ENCODE results near the gene ELOB. TPM values are rescaled to one million over a fixed set of nuclear protein-coding genes. Genes with fewer than 3 reads are reported as not detected.

Gene ELOB
- total and polyA plus RNA-seq, 2 experiments from 2014 or later, result 255 to 642 TPM

DNA sequence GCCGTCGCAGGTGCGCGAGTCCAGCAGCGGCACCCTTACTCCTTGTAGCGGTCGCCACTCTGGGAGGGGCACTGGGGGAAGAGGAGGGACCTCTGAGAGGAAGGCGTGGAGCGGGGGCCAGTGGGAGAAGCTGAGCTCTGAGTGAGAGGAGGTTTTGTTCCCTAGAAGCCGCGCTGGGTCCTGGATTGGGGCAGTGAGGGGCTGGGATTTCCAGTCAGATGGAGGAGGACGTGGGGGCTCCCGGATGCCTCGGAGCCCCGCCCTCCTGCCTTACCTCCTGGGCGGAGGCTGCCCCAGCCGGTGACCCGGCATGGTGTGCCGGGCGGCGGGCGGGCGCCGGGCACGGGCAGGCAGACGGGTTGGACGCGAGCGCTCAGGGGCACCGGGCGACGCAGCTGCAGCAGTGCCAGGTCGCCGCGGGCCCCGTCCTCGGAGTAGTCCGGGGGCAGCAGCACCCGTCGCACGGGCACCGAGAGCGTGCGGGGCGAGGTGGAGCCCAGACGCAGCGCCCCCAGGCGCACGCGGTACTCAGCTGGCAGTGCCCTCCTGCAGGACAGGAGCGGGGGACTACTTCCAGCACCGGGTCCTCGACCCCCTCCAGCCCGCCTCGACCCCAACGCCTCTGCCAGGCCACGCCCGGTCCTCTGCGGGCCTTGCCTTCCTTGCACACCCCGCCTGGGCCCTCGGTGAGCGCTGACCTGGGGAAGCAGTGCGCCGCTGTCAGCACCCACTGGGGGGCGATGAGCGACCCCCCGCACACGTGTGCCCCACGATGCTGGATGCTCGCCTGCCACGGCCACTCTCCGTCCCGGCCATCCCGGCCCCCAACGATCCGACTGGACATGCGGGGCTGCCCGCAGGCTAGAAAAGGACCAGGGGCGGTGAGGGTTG, 8.3 kb upstream of the ELOB start:
- H3K4me2 ChIP-seq, result no peak overlapping the region
- no peaks in the 10 kb centered on the region for H3K9me2 ChIP-seq (replicated peaks; ENCODE audit: insufficient read depth)
- no peaks in the 10 kb centered on the region for H3K79me2 ChIP-seq
- H3K36me3 ChIP-seq (replicated peaks; ENCODE audit: insufficient read depth, low read depth), result no peaks in the 10 kb centered on the region
- H3K9me3 ChIP-seq (ENCODE audit: low read depth), result no peaks in the 10 kb centered on the region
- TF ChIP-seq EZH2phosphoT487 (IDR thresholded peaks at IDR 0.05; ENCODE audit: low read depth, severe bottlenecking, unreplicated experiment) (no peak), CTCF (IDR thresholded peaks at IDR 0.05; ENCODE audit: poor library complexity) (no peak)
- no peaks in the 10 kb centered on the region for H3K27me3 ChIP-seq
- H4K20me1 ChIP-seq (ENCODE audit: insufficient read depth, poor library complexity, severe bottlenecking), result no peaks in the 10 kb centered on the region
- WGBS (ENCODE audit: low lambda C conversion rate, missing lambda C conversion rate), result 95% methylated on average over 54 of the region's 79 CpGs
- no peaks in the 10 kb centered on the region for H3K4me1 ChIP-seq (ENCODE audit: insufficient read depth)
- H3K4me3 ChIP-seq, result no peak overlapping the region
- no peak for DNase-seq (ENCODE audit: low spot score)
- H3K27ac ChIP-seq, result no peak overlapping the region
- no peak overlapping the region for H2AFZ ChIP-seq

DNA sequence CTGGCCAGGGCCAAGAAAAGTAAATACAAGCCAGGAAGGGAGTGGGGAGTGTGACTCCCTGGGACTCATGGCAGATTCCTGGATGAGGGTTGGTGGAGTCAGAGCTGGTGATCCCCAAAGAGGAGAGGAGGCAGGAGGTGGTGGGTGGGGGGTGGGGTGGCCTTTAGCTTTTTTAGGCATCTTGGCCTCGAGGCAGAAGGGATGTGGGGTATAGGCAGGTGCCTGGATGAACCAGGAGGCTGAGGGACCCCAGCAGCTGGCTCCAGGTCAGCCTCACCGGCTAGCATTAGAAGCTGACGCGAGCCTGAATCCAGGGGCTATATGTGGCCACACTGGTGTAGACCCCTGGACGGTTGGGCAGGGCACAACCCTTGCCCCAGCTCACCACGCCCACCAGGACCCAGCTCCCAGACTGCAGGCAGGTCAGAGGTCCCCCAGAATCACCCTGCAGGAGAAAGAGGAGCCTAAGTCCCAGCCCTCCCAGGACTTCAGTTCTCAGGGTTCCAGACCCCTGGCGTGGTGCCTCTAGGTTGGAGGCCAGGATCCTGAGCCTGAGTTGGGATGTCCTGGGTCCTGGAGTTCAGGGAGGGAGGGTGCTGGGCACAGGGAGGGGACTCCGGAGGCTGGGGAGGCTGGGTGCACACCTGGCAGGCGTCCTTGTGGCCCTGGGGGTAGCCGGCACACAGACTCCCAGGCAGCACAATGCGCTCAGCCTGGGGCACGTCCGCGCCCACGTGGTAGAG, 7.4 kb upstream of the ELOB start:
- H4K20me1 ChIP-seq (ENCODE audit: insufficient read depth, poor library complexity, severe bottlenecking), result no peaks in the 10 kb centered on the region
- H3K4me2 ChIP-seq, result no peak overlapping the region
- no peak overlapping the region for H2AFZ ChIP-seq
- DNase-seq (ENCODE audit: low spot score), result no peak
- H3K27ac ChIP-seq, result no peak overlapping the region
- no peak overlapping the region for H3K4me3 ChIP-seq
- no peaks in the 10 kb centered on the region for H3K9me2 ChIP-seq (replicated peaks; ENCODE audit: insufficient read depth)
- H3K36me3 ChIP-seq (replicated peaks; ENCODE audit: insufficient read depth, low read depth), result no peaks in the 10 kb centered on the region
- no peaks in the 10 kb centered on the region for H3K9me3 ChIP-seq (ENCODE audit: low read depth)
- H3K79me2 ChIP-seq, result peaks cover under 1% of the 10 kb centered on the region
- TF ChIP-seq EZH2 (IDR thresholded peaks at IDR 0.05; ENCODE audit: borderline replicate concordance), result no peak
- TF ChIP-seq EZH2phosphoT487 (IDR thresholded peaks at IDR 0.05; ENCODE audit: low read depth, severe bottlenecking, unreplicated experiment), result no peak
- TF ChIP-seq CTCF (IDR thresholded peaks at IDR 0.05; ENCODE audit: poor library complexity), result no peak
- H3K4me1 ChIP-seq (ENCODE audit: insufficient read depth), result no peaks in the 10 kb centered on the region
- H3K27me3 ChIP-seq, result no peaks in the 10 kb centered on the region
- WGBS (ENCODE audit: low lambda C conversion rate, missing lambda C conversion rate), result 90% methylated on average over 14 of the region's 15 CpGs

DNA sequence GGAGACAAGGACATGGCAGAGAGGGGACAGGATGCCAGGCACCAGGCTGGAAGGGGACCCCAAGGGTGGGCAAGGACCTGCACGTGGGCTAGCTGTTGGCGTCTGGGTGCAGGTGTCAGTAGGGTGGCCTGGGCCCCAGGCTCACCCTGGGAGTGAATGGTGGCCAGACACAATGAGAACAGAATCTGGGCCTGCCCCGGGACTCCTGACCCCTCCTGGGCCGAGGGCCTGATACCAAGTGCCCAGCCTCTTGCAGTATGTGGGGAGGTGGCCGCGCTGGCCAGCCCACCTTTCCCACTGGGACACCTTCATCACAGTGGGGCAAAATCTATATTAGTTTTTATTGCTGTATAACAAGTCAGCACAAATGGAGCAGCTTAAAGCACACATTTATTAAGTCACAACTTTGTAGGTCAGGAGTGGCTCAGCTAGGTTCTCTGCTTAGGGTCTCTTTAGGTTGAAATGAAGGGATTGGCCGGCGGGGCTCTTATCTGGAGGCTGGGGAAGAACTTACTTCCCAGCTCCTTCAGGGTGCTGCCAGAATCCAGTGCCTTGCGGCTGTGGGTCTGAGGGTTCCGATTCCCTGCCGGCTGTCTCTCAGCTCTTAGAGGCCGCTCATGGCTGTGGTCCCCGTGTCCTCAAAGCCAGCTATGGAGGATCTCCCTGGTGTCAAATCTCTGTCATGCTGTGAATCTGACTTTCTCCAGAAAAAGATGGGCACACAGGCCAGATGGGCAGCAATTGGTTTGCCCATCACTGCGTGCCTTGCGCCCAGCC, 6.7 kb upstream of the ELOB start:
- Histone ChIP-seq H3K27me3 (no peaks in the 10 kb centered on the region), H3K36me3 (replicated peaks; ENCODE audit: insufficient read depth, low read depth) (no peaks in the 10 kb centered on the region), H3K27ac (no peak overlapping the region), H3K79me2 (peaks cover 8% of the 10 kb centered on the region), H3K4me2 (no peak overlapping the region), H4K20me1 (ENCODE audit: insufficient read depth, poor library complexity, severe bottlenecking) (no peaks in the 10 kb centered on the region), H3K9me2 (replicated peaks; ENCODE audit: insufficient read depth) (no peaks in the 10 kb centered on the region), H3K4me1 (ENCODE audit: insufficient read depth) (peaks cover 5% of the 10 kb centered on the region), H3K9me3 (ENCODE audit: low read depth) (no peaks in the 10 kb centered on the region), H2AFZ (no peak overlapping the region), H3K4me3 (no peak overlapping the region)
- TF ChIP-seq EZH2 (IDR thresholded peaks at IDR 0.05; ENCODE audit: borderline replicate concordance) (no peak), EZH2phosphoT487 (IDR thresholded peaks at IDR 0.05; ENCODE audit: low read depth, severe bottlenecking, unreplicated experiment) (no peak), CTCF (IDR thresholded peaks at IDR 0.05; ENCODE audit: poor library complexity) (no peak)
- DNase-seq (ENCODE audit: low spot score), result no peak
- 85% methylated on average over 15 of the region's 15 CpGs for WGBS (ENCODE audit: low lambda C conversion rate, missing lambda C conversion rate)

Measured in hepatocyte (in vitro differentiated cells).